AG04449 (cell line): ENCODE results near the gene ANTXR2.

Experiments
- CTCF ChIA-PET: fragments of 350-600 bp; formaldehyde crosslinking; extraction: SDS; loops from one replicate; lab custom pipeline; 2021; ENCODE audit warnings: antibody characterized with exemption; lab: Yijun Ruan, JAX
- POLR2A ChIA-PET: fragments of 400-600, 350-600 bp; formaldehyde crosslinking; extraction: SDS; loops from one replicate; lab custom pipeline; 2020; ENCODE audit warnings: antibody characterized with exemption, inconsistent platforms; lab: Yijun Ruan, JAX
- DNase-seq: peaks from one replicate; pipeline ENCODE4 v3.0.0-alpha.2; 2010; ENCODE audit warnings: low read depth, low spot score
- H3K4me3 ChIP-seq: 2 replicates; pipeline ENCODE4 v1.5.1; 2011; ENCODE audit warnings: low read depth, mild to moderate bottlenecking, control low read depth, low read length
- TF ChIP-seq, protein P1 (sequence below): IDR thresholded peaks from one replicate; pipeline ENCODE4 v1.5.1; 2011; ENCODE audit warnings: mild to moderate bottlenecking, moderate library complexity, low read length, control low read depth, inconsistent platforms; ENCODE audit not compliant: insufficient read depth; ENCODE audit errors: missing control alignments

Gene ANTXR2

DNA sequence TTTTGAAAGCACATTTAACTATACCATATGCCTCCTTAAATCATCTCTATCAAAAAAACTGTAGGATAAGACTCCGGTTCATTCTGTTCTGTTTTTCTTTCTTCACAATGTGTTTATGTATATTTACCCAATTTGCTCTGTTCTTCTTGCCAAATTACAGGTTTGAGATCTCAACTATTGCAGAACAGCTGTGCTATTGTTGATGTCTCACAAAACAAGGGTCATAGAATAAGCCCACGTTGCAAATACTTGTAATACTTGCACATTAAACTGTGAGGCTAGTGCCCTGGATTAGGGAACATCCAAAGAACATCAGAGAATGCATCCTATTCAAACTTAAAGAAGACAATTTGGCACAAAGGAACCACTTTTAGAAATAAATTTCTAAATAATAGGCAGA is 45.4 kb downstream of the ANTXR2 start:
- H3K4me3 ChIP-seq = no peak overlapping the region
- CTCF ChIA-PET = no interaction called here
- POLR2A ChIA-PET = no interaction called here

DNA sequence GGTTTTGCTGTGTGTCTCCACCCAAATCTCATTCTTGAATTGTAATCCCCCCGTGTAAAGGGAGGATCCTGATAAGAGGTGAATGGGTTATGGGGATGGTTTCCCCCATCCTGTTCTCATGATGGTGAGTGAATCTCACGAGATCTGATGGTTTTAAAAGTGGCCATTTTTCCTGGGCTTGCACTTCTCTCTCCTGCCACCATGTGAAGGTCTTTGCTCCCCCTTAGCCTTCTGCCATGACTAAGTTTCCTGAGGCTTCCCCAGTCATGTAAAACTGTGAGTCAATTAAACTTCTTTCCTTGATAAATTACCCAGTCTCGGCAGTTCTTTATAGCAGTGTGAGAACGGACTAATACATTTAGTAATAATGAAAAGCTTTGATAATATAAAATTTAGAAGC is 46.9 kb downstream of the ANTXR2 start:
- no peak for DNase-seq
- H3K4me3 ChIP-seq = no peak overlapping the region
- POLR2A ChIA-PET = no interaction called here
- TF ChIP-seq, protein P1, sequence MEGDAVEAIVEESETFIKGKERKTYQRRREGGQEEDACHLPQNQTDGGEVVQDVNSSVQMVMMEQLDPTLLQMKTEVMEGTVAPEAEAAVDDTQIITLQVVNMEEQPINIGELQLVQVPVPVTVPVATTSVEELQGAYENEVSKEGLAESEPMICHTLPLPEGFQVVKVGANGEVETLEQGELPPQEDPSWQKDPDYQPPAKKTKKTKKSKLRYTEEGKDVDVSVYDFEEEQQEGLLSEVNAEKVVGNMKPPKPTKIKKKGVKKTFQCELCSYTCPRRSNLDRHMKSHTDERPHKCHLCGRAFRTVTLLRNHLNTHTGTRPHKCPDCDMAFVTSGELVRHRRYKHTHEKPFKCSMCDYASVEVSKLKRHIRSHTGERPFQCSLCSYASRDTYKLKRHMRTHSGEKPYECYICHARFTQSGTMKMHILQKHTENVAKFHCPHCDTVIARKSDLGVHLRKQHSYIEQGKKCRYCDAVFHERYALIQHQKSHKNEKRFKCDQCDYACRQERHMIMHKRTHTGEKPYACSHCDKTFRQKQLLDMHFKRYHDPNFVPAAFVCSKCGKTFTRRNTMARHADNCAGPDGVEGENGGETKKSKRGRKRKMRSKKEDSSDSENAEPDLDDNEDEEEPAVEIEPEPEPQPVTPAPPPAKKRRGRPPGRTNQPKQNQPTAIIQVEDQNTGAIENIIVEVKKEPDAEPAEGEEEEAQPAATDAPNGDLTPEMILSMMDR = no peak
- CTCF ChIA-PET = interaction anchor here (1.9 kb wide), 1 partner anchor 108 kb away, joined by 4 read pairs; no protein-coding TSS in a partner anchor

More for the DNA sequence above, 45.4 kb downstream of the ANTXR2 start:
- TF ChIP-seq, protein P1 = no peak
- DNase-seq = no peak

DNA sequence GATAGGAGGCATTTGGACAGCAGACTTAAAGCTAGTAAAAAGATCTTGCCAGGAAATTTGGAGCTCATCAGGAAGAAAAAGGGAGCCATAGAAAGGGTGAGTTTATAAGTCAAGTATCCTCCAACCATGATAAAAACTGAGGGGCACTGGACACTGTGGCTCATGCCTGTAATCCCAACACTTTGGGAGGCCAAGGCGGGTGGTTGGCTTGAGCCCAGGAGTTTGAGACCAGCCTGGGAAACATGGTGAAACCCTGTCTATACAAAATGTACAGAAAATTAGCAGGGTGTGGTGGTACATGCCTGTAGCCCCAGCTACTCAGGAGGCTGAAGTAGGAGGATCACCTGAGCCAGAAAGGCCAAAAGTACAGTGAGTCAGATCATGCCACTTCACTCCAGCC is 48.7 kb downstream of the ANTXR2 start:
- ChIA-PET CTCF (interaction anchor here (1.0 kb wide), 1 partner anchor 159 kb away, joined by 3 read pairs; no protein-coding TSS in a partner anchor), POLR2A (no interaction called here)

DNA sequence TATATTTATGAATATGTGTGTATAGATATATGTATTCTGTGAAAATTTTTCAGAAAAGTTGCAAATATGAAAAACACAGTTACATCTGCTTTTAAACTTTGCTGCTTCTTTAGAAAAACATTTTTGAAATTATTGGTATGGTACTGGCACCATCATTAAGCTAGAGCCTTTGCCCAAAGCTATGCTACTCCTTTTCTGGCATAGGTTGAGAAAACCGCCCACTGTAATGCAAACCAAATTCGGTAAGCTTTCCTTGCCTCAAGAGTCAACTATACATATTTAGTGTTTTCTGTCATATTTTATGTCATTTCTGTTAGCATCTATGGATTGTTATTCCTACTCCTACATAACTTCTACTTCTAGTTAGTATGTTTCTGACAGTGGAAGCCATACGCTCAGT is 50.7 kb downstream of the ANTXR2 start:
- no peak overlapping the region for H3K4me3 ChIP-seq
- no peak for DNase-seq
- ChIA-PET CTCF (interaction anchor here (1.3 kb wide), 1 partner anchor 13 kb away, joined by 6 read pairs; no protein-coding TSS in a partner anchor), POLR2A (no interaction called here)
- TF ChIP-seq, protein P1 = no peak

More for the DNA sequence above, 48.7 kb downstream of the ANTXR2 start:
- DNase-seq = no peak
- TF ChIP-seq, protein P1 = no peak
- no peak overlapping the region for H3K4me3 ChIP-seq

DNA sequence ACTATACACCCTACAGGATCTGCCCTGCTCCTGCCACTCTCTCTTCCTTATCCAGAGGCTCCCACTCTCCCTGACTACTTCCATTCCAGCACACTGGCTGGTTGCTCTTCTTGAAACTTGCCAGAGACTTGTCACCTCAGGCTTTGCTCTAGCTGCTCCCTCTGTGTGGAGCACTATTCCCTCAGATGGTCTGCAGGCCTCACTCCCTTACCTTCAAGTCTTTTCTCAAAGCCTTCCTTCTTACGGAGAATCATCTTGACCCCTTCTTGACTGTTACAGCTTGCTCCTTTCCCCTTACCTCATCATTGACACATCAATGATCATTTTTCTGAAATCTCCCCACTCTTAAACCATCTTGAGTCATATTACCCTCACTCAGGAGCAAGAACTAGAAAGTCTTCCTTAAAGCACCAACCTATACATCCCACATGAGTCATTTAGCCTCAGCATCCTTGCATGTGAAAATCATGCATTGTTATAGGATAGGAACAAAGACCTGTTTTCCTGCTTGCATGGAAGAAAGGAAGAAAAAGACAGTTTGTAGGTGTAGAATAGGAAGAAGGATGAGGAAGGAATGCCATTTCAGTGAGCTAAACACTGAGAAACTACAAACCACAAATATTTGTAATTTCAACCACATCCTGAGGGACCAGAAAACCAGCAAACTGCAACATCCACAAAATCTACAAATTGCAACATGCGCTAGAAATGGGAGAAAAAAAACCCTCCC is 55.7 kb downstream of the ANTXR2 start:
- TF ChIP-seq, protein P1 = no peak
- ChIA-PET CTCF (interaction anchor here (1.3 kb wide), 2 partner anchors 11 to 19 kb away, joined by 3 read pairs; no protein-coding TSS in a partner anchor), POLR2A (no interaction called here)
- no peak overlapping the region for H3K4me3 ChIP-seq
- peak; percentile 49 for DNase-seq

DNA sequence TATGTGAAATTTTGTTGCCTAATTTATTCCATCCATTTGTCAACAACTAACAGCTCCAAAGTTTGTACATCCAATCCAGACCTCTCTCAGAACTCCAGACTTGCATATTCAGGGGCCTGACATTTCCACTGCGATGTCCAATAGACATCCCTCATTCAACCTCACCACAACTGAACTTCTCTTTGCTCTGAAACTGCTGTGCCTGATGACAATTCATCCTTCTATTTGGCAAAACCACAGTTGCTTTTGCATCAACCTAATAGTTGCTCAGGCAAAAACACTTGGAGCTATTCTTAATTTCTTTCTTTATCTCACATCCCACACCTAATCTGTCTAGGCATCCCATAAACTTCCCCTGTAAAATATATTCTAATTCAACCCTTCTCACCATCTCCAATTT is 56.5 kb downstream of the ANTXR2 start:
- no peak for DNase-seq
- ChIA-PET CTCF (interaction anchor here (1.3 kb wide), 2 partner anchors 12 to 19 kb away, joined by 3 read pairs; no protein-coding TSS in a partner anchor), POLR2A (no interaction called here)
- TF ChIP-seq, protein P1 = no peak
- no peak overlapping the region for H3K4me3 ChIP-seq
